K562 (cell line): ENCODE data around the gene POLR3K. TPM values are rescaled to one million over a fixed set of nuclear protein-coding genes. Genes with fewer than 3 reads are reported as not detected.

Experiments used
- BCOR ChIP-seq: fragments of 450-650 bp; IDR thresholded peaks from 2 replicates; pipeline ENCODE4 v1.6.1; 2016
- EHMT2 ChIP-seq: fragments of 450-650 bp; IDR thresholded peaks from 2 replicates; pipeline ENCODE4 v1.6.1; 2018; ENCODE audit warnings: antibody characterized with exemption
- FOS ChIP-seq: IDR thresholded peaks from 3 replicates; pipeline ENCODE4 v1.6.1; 2011; ENCODE audit not compliant: insufficient read length; ENCODE audit errors: extremely low read depth
- KDM1A ChIP-seq, 2 experiments: fragments of 450-650 bp; IDR thresholded peaks; 2 replicates each; pipeline ENCODE4 v1.6.1; 2016; ENCODE audit warnings: mild to moderate bottlenecking in 2 of 2
- PYGO2 ChIP-seq: fragments of 450-650 bp; IDR thresholded peaks from 2 replicates; pipeline ENCODE4 v1.6.1; 2016; ENCODE audit warnings: mild to moderate bottlenecking, missing genetic modification characterization, moderate library complexity, missing compliant biosample characterization
- SIN3A ChIP-seq, 2 experiments: fragments of 150-350 bp in 1 of 2; IDR thresholded peaks; 2 replicates each; pipeline ENCODE4 v1.6.1; 2011 to 2016; ENCODE audit warnings: borderline replicate concordance in 2 of 2, low read depth in 2 of 2, low read length in 2 of 2, mild to moderate bottlenecking in 2 of 2, moderate library complexity in 2 of 2; ENCODE audit not compliant: control insufficient read depth in 1 of 2
- WHSC1 ChIP-seq: IDR thresholded peaks from one replicate; pipeline ENCODE4 v1.6.1; 2012; ENCODE audit warnings: low read length, control low read depth, inconsistent platforms
- ZBTB11 ChIP-seq, 3 experiments: fragments of 200-800 bp in 1 of 3; fragments of 250-450 bp in 1 of 3; fragments of 450-650 bp in 1 of 3; sonication (Bioruptor Pico) in 1 of 3; sonication (Bioruptor generic) in 1 of 3; formaldehyde crosslinking in 1 of 3; IDR thresholded peaks; 2 replicates each; pipeline versions ENCODE4 v1.6.1 to v1.8.0; 2016 to 2022; ENCODE audit warnings: mild to moderate bottlenecking in 2 of 3, missing genetic modification characterization in 2 of 3, missing compliant biosample characterization in 1 of 3, moderate library complexity in 1 of 3
- ZNF41 ChIP-seq: fragments of 250-450 bp; sonication (Bioruptor Pico); conservative IDR thresholded peaks from 2 replicates; pipeline ENCODE4 v1.4.0; 2020; ENCODE audit warnings: mild to moderate bottlenecking
- ZNF584 ChIP-seq: fragments of 200-800 bp; sonication (Bioruptor generic); IDR thresholded peaks from 2 replicates; pipeline ENCODE4 v1.6.1; 2016; ENCODE audit warnings: low read depth, mild to moderate bottlenecking, missing genetic modification characterization, missing compliant biosample characterization
- polyA plus RNA-seq, 8 experiments: library from polyadenylated mRNA; depleted of rRNA in 4 of 8; stranded (reverse) in 5 of 8; unstranded in 3 of 8; fragments of >200 nt; fragmentation: Nextera tagmentation in 2 of 8; fragmentation: Illumina TruSeq in 1 of 8; extraction: Ambion mirVana in 2 of 8; extraction: Trizol in 1 of 8; gene quantifications; 2 replicates each; pipeline versions ENCODE4 v1.2.1 to v1.2.3, GENCODE V29; 2011 to 2014; ENCODE audit warnings: inconsistent platforms in 1 of 8, missing spikeins in 1 of 8
- total RNA-seq, 7 experiments: library from RNA; depleted of rRNA in 6 of 7; stranded (reverse); fragments of >200 nt in 6 of 7; fragmentation: Illumina TruSeq in 2 of 7; extraction: Trizol in 2 of 7; gene quantifications; 2 replicates each; pipeline versions ENCODE4 v1.2.1 to v1.2.3, GENCODE V29; 2011 to 2021; ENCODE audit warnings: low replicate concordance in 1 of 7
- TF ChIP-seq, protein P1 (sequence below): fragments of 200-600 bp; sonication (generic); IDR thresholded peaks from one replicate; pipeline ENCODE4 v1.6.1; 2012; ENCODE audit warnings: mild to moderate bottlenecking, low read depth, low read length, inconsistent platforms

The POLR3K gene
- total and polyA plus RNA-seq, 9 of the 15 experiments (the other 6 are each of a cell fraction or from before 2014, with no cell fraction given), result 42.1 to 315 (median 86.7) TPM

- TF ChIP-seq, protein P1, sequence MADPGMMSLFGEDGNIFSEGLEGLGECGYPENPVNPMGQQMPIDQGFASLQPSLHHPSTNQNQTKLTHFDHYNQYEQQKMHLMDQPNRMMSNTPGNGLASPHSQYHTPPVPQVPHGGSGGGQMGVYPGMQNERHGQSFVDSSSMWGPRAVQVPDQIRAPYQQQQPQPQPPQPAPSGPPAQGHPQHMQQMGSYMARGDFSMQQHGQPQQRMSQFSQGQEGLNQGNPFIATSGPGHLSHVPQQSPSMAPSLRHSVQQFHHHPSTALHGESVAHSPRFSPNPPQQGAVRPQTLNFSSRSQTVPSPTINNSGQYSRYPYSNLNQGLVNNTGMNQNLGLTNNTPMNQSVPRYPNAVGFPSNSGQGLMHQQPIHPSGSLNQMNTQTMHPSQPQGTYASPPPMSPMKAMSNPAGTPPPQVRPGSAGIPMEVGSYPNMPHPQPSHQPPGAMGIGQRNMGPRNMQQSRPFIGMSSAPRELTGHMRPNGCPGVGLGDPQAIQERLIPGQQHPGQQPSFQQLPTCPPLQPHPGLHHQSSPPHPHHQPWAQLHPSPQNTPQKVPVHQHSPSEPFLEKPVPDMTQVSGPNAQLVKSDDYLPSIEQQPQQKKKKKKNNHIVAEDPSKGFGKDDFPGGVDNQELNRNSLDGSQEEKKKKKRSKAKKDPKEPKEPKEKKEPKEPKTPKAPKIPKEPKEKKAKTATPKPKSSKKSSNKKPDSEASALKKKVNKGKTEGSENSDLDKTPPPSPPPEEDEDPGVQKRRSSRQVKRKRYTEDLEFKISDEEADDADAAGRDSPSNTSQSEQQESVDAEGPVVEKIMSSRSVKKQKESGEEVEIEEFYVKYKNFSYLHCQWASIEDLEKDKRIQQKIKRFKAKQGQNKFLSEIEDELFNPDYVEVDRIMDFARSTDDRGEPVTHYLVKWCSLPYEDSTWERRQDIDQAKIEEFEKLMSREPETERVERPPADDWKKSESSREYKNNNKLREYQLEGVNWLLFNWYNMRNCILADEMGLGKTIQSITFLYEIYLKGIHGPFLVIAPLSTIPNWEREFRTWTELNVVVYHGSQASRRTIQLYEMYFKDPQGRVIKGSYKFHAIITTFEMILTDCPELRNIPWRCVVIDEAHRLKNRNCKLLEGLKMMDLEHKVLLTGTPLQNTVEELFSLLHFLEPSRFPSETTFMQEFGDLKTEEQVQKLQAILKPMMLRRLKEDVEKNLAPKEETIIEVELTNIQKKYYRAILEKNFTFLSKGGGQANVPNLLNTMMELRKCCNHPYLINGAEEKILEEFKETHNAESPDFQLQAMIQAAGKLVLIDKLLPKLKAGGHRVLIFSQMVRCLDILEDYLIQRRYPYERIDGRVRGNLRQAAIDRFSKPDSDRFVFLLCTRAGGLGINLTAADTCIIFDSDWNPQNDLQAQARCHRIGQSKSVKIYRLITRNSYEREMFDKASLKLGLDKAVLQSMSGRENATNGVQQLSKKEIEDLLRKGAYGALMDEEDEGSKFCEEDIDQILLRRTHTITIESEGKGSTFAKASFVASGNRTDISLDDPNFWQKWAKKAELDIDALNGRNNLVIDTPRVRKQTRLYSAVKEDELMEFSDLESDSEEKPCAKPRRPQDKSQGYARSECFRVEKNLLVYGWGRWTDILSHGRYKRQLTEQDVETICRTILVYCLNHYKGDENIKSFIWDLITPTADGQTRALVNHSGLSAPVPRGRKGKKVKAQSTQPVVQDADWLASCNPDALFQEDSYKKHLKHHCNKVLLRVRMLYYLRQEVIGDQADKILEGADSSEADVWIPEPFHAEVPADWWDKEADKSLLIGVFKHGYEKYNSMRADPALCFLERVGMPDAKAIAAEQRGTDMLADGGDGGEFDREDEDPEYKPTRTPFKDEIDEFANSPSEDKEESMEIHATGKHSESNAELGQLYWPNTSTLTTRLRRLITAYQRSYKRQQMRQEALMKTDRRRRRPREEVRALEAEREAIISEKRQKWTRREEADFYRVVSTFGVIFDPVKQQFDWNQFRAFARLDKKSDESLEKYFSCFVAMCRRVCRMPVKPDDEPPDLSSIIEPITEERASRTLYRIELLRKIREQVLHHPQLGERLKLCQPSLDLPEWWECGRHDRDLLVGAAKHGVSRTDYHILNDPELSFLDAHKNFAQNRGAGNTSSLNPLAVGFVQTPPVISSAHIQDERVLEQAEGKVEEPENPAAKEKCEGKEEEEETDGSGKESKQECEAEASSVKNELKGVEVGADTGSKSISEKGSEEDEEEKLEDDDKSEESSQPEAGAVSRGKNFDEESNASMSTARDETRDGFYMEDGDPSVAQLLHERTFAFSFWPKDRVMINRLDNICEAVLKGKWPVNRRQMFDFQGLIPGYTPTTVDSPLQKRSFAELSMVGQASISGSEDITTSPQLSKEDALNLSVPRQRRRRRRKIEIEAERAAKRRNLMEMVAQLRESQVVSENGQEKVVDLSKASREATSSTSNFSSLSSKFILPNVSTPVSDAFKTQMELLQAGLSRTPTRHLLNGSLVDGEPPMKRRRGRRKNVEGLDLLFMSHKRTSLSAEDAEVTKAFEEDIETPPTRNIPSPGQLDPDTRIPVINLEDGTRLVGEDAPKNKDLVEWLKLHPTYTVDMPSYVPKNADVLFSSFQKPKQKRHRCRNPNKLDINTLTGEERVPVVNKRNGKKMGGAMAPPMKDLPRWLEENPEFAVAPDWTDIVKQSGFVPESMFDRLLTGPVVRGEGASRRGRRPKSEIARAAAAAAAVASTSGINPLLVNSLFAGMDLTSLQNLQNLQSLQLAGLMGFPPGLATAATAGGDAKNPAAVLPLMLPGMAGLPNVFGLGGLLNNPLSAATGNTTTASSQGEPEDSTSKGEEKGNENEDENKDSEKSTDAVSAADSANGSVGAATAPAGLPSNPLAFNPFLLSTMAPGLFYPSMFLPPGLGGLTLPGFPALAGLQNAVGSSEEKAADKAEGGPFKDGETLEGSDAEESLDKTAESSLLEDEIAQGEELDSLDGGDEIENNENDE, result no peak
- TF ChIP-seq ZNF584 (CRISPR knock-in tag) (no peak), KDM1A (IDR thresholded peaks at IDR 0.05) (no peak), ZNF41 (CRISPR knock-in tag) (no peak), ZBTB11 (CRISPR knock-in tag; IDR thresholded peaks at IDR 0.05) (no peak), SIN3A (IDR thresholded peaks at IDR 0.05; ENCODE audit: borderline replicate concordance in 2 of 2, control insufficient read depth in 1 of 2, low read depth in 2 of 2, low read length in 2 of 2) (peak in 1 of 2 experiments; percentile 75; a peak in 1 of 4 replicates), PYGO2 (tag) (no peak), BCOR (no peak), WHSC1 (no peak), EHMT2 (no peak), FOS (peak; percentile 93)
Measured at GRCh38 chr16:53346-54236, at the start of gene POLR3K, which contains the start of gene SNRNP25 (continued).
